NCI-H146 treated with DMSO at 0.1 percent for 48 hours (cell line): ENCODE measurements around the gene HBG2.
"Not testable (repeated sequence)": the region's sequence is repeated elsewhere in the genome, so short reads cannot be mapped to it uniquely, and the experiment has no call there.

ENCODE experiments used
- DNase-seq: peaks from one replicate; lab custom pipeline; 2025; ENCODE audit not compliant: unreplicated experiment; lab: John Stamatoyannopoulos, UW

HBG2 gene

GRCh38 chr11:5254646-5255413, at the start of gene HBG2:
Gene HBG2 (minus strand): TSS chr11:5254781. CDS start chr11:5254728, 53 bp downstream.
- not testable (repeated sequence) for DNase-seq

- DNase-seq: no peak
Observed at GRCh38 chr11:5304046-5304445, 49.5 kb upstream of the HBG2 start.

GRCh38 chr11:5303626-5304025, 49.0 kb upstream of the HBG2 start:
- no peak for DNase-seq

DNA sequence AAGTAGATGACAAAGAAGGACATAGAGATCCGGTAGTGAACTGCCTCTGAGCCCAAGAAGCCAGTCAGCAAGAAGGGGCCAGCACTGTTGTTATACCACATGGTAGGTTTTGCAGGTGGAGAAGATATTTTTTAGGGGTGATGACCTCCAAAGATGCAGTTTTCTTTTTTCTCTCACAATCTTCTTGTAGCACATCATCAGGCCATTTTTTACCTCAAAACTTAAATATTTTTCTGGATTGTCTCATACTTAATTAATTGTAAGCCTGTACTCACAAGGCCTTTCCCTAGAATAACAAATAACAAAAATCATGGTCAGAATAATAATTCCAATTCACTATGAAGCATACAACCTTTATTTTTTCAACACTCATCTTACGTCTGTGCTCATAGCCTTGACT, 47.3 kb upstream of the HBG2 start, which contains the start of gene OR51B4:
Gene OR51B4, minus strand, starts transcription at position 101 of the 400 bp plus-strand sequence. Its CDS starts 0 bp downstream, at position 101.
- DNase-seq: no peak

- no peak for DNase-seq
Observed at GRCh38 chr11:5300251-5300650, 45.7 kb upstream of the HBG2 start.

DNA sequence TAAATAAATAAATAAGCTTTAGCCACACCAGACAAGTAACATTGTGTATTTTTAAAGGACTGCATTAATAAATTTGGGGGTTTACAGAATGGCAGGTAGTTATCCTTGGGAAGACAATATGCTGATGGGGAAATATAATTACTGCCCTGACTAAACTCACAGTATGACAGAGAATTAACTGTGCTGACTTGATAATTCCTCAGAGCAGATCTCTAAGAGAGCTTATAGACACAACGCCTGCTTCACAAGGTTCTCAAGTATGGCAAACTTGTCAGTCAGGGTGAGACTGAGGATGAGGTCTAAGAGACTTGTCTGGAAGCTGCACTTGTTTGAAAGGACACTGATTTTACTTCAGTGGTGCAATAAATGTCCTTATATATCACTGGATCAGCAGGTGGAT, 43.9 kb upstream of the HBG2 start:
- DNase-seq: no peak

DNA sequence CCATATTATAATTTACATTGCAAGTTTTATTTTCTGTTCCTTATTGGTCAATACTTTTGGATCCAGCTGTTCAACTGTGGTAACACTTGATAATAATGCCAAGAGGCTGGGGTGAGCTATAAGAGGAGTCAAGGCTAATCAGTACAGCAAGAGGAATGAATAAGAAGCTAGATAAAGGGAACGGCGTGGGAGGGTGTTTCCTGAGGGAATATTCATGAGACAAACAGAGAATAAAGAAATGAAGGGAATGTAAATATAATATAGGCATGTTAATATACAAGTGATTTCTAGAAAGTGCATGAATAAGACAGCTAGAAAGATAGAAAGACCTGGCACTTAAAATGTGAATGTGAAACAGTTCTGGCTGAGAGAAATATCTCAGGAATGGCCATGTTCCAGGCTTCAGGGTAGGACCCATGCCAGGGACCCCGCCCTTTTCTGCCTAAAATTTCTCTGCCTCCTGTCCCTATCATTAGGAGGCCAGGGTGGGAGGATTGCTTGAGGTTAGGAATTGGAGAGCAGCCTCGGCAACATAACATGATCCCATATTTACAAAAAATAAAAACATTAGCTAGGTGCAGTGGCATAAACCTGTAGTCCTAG, 43.2 kb upstream of the HBG2 start:
- DNase-seq: no peak

DNA sequence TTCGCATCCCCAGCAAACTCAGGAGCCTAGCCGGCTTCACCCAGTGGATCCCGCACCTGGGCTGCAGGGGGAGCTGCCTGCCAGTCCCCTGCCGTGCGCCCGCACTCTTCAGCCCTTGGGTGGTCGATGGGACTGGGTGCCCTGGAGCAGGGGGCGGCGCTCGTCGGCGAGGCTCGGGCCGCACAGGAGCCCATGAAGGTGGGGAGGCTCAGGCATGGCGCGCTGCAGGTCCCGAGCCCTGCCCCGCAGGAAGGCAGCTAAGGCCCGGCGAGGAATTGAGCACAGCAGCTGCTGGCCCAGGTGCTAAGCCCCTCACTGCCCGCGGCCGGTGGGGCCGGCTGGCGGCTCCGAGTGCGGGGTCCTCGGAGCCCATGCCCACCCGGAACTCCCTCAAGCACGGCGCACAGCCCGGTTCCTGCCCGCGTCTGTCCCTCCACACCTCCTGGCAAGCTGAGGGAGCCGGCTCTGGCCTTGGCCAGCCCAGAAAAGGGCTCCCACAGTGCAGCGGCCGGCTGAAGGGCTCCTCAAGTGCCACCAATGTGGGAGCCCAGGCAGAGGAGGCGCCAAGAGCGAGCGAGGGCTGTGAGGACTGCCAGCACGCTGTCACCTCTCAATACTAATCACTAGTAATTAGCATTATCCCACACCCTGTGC, 39.9 kb upstream of the HBG2 start:
- DNase-seq: not testable (repeated sequence)

GRCh38 chr11:5293028-5293427, 38.4 kb upstream of the HBG2 start:
- no peak for DNase-seq

DNA sequence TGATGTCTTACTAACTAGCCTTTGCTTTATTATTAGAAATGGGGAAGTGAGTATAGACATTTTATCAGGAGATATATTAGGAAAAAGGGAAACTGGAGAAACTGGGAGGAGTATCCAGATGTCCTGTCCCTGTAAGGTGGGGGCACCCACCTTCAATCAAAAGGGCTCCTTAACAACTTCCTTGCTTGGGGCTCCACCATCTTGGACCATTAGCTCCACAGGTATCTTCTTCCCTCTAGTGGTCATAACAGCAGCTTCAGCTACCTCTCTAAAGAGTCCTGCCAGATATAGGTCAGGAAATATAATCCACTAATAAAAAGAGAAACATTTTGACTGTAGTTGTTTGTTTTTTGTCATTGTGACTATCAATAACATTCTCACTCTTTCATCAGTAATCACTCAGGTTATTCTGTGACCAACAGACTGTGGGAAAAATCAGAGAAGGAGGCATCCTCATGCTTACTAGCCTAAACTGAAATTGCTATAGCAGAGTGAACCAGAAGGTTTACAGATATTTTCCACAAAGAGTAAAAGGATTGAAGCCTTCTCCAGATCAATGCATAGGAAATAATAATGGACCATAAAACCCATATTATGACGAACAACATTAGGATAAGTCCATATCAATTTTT, 36.7 kb upstream of the HBG2 start:
- DNase-seq: no peak

DNA sequence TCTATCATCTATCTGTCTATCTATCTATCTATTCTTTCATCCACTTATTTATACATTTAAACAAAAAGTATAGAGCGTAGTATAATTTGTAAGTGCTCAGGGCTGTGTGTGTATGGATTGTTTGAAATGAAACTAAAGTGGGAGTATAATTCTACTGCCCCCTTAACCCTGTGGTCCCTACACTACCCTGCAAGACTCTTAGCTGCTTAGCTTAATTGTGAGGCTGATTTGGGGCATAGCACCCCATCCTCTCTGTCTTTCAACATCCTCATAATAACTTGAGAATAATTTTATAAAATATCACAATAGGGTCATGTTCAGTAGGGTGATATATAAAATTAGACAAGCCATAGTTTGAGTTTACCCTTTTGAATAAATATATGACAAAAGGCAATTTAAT, 35.5 kb upstream of the HBG2 start:
- DNase-seq: no peak

- DNase-seq: no peak
Observed at GRCh38 chr11:5289696-5290095, 35.1 kb upstream of the HBG2 start.

DNA sequence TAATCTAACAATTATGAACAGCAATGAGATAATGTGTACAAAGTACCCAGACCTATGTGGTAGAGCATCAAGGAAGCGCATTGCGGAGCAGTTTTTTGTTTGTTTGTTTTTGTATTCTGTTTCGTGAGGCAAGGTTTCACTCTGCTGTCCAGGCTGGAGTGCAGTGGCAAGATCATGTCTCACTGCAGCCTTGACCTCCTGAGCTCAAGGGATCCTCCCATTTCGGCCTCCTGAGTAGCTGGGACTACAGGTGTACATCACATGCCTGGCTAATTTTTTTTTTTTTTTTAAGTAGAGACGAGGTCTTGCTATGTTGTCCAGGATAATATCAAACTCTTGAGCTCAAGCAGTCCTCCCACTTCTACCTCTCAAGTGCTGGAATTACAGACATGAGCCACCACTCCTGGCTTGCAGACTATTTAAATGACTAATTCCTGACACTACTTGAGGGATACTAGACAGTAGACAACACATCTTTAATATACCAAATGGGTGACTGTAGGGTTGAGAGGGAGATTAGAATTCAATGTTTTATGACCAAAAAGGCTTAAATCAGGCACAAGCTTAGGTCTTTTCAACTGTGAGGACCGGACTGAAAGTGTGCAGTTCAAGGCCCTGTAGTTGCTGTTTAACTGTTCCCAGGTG, 34.4 kb upstream of the HBG2 start:
- DNase-seq: no peak

GRCh38 chr11:5288108-5288905, 33.7 kb upstream of the HBG2 start:
- no peak for DNase-seq

DNA sequence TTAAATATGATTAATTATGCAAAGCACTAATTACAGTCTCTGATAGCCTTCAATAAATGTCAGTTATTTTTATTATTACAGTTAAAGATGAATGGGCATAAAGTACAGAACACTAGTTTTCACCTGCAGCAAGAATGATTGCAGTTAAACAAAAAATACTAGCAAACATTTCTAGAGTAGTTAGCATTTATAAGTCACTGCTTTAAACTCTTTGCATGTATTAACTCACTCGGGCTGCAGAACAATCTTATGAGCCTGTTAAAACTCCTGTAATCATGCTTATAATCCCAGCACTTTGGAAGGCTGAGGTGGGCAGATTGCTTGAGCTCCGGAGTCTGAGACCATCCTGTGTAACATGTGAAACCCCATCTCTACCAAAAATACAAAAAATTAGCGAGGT, 32.3 kb upstream of the HBG2 start:
- DNase-seq: no peak

- no peak for DNase-seq
Observed at GRCh38 chr11:5286351-5286750, 31.8 kb upstream of the HBG2 start.

GRCh38 chr11:5285703-5286340, 31.2 kb upstream of the HBG2 start:
- DNase-seq: no peak

- DNase-seq: no peak
Observed at GRCh38 chr11:5284637-5285036, 30.1 kb upstream of the HBG2 start.

DNA sequence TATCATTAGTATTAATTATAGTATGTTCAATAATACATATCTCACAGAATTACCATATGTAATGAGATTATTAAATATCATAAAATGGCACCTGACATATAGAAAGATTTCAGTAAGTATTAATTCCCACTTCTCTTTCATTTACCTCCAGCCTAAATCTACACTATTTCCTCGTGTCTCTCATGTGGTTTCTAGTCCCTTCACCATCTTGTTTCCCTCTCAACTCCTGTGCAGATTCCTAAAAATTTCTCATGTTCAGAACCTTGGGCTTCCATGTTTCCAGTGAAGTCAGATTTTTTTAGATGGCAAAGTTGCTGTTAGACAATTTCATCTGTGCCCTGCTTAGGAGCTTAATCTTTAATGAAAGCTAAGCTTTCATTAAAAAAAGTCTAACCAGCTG, 29.3 kb upstream of the HBG2 start:
- DNase-seq: no peak

DNA sequence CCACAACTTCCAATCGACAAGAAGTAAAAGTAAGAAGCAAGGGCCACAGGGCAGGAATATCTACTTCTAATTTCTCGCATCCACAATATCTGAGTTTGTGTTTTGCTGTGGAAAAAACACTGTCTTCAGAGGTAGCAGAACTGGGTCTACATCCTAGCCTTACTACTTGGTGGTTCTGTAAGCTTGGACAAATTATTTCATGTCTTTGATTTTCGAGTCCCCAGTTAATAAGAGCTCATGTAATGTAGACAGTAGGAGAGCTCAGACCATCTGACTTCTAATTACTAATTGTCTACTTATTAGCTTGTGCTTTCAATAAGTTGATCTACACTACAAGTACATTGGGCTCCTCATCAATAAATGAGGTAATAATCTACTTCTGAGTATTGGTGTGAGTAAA, 28.5 kb upstream of the HBG2 start:
- no peak for DNase-seq
